ENCODE measurements around the gene JAK1.

Gene JAK1

GRCh38 chr1:64940025-64940424, 26.3 kb downstream of the JAK1 start (continued):
- TF ChIP-seq ZSCAN4 (tag by site-specific recombination; IDR thresholded peaks at IDR 0.05) (no peak), ZNF514 (tag by site-specific recombination; IDR thresholded peaks at IDR 0.05) (no peak), CTCF (tag by site-specific recombination; IDR thresholded peaks at IDR 0.05) (no peak), ZNF629 (tag by site-specific recombination; IDR thresholded peaks at IDR 0.05) (no peak), ZNF621 (tag by site-specific recombination; IDR thresholded peaks at IDR 0.05) (no peak), ZFP69B (tag by site-specific recombination; IDR thresholded peaks at IDR 0.05) (no peak), ZNF302 (tag by site-specific recombination; IDR thresholded peaks at IDR 0.05; ENCODE audit: low read depth) (no peak)

- TF ChIP-seq ZNF558 (tag by site-specific recombination; IDR thresholded peaks at IDR 0.05) (no peak), ZBTB8A (tag by site-specific recombination; IDR thresholded peaks at IDR 0.05) (no peak), AEBP2 (tag by site-specific recombination; IDR thresholded peaks at IDR 0.05; ENCODE audit: borderline replicate concordance) (no peak), HIC1 (tag by site-specific recombination; IDR thresholded peaks at IDR 0.05) (no peak), GLIS1 (tag by site-specific recombination; IDR thresholded peaks at IDR 0.05) (no peak), ZNF423 (tag by site-specific recombination; IDR thresholded peaks at IDR 0.05) (no peak), MYNN (tag by site-specific recombination; IDR thresholded peaks at IDR 0.05; ENCODE audit: borderline replicate concordance) (no peak), ZNF707 (tag by site-specific recombination; IDR thresholded peaks at IDR 0.05) (no peak), IKZF3 (tag by site-specific recombination; IDR thresholded peaks at IDR 0.05) (no peak), FEZF1 (tag by site-specific recombination; IDR thresholded peaks at IDR 0.05) (no peak)
- H3K9me3 ChIP-seq (ENCODE audit: control insufficient read depth, insufficient read depth, low read depth, low read length) = no peaks in the 10 kb centered on the region
- no peak overlapping the region for H3K27ac ChIP-seq (ENCODE audit: extremely low read depth, low read depth, low read length)
- ChIA-PET CTCF (no interaction called here), POLR2A (no interaction called here)
- no peak overlapping the region for H3K4me3 ChIP-seq (ENCODE audit: low read depth, low read length)
- H3K36me3 ChIP-seq (ENCODE audit: control insufficient read depth in 2 of 2, insufficient read depth in 1 of 2, low read length in 2 of 2) = no peaks in the 10 kb centered on the region
- H3K4me1 ChIP-seq (ENCODE audit: control insufficient read depth, insufficient read depth, low read length) = peaks cover 10% of the 10 kb centered on the region; the same call in 1 of the 2 replicates
Observed at GRCh38 chr1:64938991-64939390, 27.4 kb downstream of the JAK1 start.

GRCh38 chr1:64936956-64937355, 29.4 kb downstream of the JAK1 start:
- H3K36me3 ChIP-seq (ENCODE audit: control insufficient read depth in 2 of 2, insufficient read depth in 1 of 2, low read length in 2 of 2) = no peaks in the 10 kb centered on the region
- TF ChIP-seq ZBTB21 (tag by site-specific recombination; IDR thresholded peaks at IDR 0.05) (no peak), SCRT2 (tag by site-specific recombination; IDR thresholded peaks at IDR 0.05) (peak; percentile 80)
- ChIA-PET POLR2A (no interaction called here), CTCF (interaction anchor here (0.9 kb wide), 1 partner anchor 17 kb away, joined by 3 read pairs; no protein-coding TSS in a partner anchor)
- no peak overlapping the region for H3K4me3 ChIP-seq (ENCODE audit: low read depth, low read length)
- H3K9me3 ChIP-seq (ENCODE audit: control insufficient read depth, insufficient read depth, low read depth, low read length) = no peaks in the 10 kb centered on the region
- peaks cover 3% of the 10 kb centered on the region; the same call in 1 of the 2 replicates for H3K4me1 ChIP-seq (ENCODE audit: control insufficient read depth, insufficient read depth, low read length)
- H3K27ac ChIP-seq (ENCODE audit: extremely low read depth, low read depth, low read length) = no peak overlapping the region

All from HEK293 (cell line).